GM12878 (cell line): ENCODE results near the gene CERK. TPM values are rescaled to one million over a fixed set of nuclear protein-coding genes. Genes with fewer than 3 reads are reported as not detected.

Experiments used
- ATAC-seq: fragments of 200-7000 bp; cut with Tn5 transposase; 3 replicates; pipeline ENCODE4 v1.9.1; 2020; ENCODE audit warnings: mild to moderate bottlenecking, moderate library complexity
- BruUV-seq: library from RNA; stranded (reverse); fragments of 400-500 nt; replicated peaks from 2 replicates; lab custom pipeline; 2021; lab: Mats Ljungman, UMichigan
- CTCF ChIA-PET: fragments of 300-600 bp; sonication (Branson Sonifier 250); formaldehyde crosslinking; extraction: SDS; loops from one replicate; lab custom pipeline; 2021; ENCODE audit warnings: inconsistent platforms; lab: Yijun Ruan, JAX
- POLR2A ChIA-PET: fragments of 350-600 bp; formaldehyde crosslinking; extraction: SDS; loops from one replicate; lab custom pipeline; 2021; ENCODE audit warnings: inconsistent platforms; lab: Charles Lee
- RAD21 ChIA-PET: fragments of 300-600 bp; sonication (Branson Sonifier 250); formaldehyde crosslinking; loops from one replicate; lab custom pipeline; 2023; ENCODE audit warnings: antibody characterized with exemption; ENCODE audit not compliant: unreplicated experiment; lab: Charles Lee
- SMC1A ChIA-PET: fragments of 300-600 bp; sonication (Branson Sonifier 250); formaldehyde crosslinking; loops from one replicate; lab custom pipeline; 2023; ENCODE audit not compliant: unreplicated experiment, uncharacterized antibody; lab: Charles Lee
- DNase-seq: peaks from one replicate; pipeline ENCODE4 v3.0.0-alpha.2; 2011; ENCODE audit warnings: low read depth, low spot score
- FAIRE-seq: peaks from 3 replicates; lab custom pipeline; 2011; peaks lifted over from hg19 to GRCh38; lab: Jason Lieb, UNC
- H2AFZ ChIP-seq: 2 replicates; pipeline ENCODE4 v1.6.0; 2011; ENCODE audit warnings: low read depth, low read length, control low read depth; ENCODE audit not compliant: control insufficient read depth
- H3K27ac ChIP-seq: 2 replicates; pipeline ENCODE4 v1.5.1; 2011; ENCODE audit warnings: control low read depth; ENCODE audit not compliant: control insufficient read depth, insufficient read depth
- H3K27me3 ChIP-seq, 2 experiments: replicated peaks in 1 of 2; 2 replicates each; pipeline versions ENCODE4 v1.6.0 to v1.6.1; 2011; ENCODE audit warnings: low read length in 1 of 2; ENCODE audit not compliant: control insufficient read depth in 2 of 2, insufficient read depth in 2 of 2
- H3K36me3 ChIP-seq, 2 experiments: 2 replicates each; pipeline ENCODE4 v1.5.1; 2011; ENCODE audit warnings: low read length in 1 of 2; ENCODE audit not compliant: control insufficient read depth in 2 of 2, insufficient read depth in 2 of 2
- H3K4me1 ChIP-seq: 2 replicates; pipeline ENCODE4 v1.6.1; 2011; ENCODE audit warnings: mild to moderate bottlenecking, low read length, moderate library complexity, mixed read lengths; ENCODE audit not compliant: control insufficient read depth, insufficient read depth
- H3K4me2 ChIP-seq: 2 replicates; pipeline ENCODE4 v1.6.0; 2011; ENCODE audit warnings: control low read depth; ENCODE audit not compliant: control insufficient read depth, insufficient read depth
- H3K4me3 ChIP-seq: fragments of 200-600 bp; sonication (generic); 2 replicates; pipeline ENCODE4 v1.5.1; 2016
- H3K79me2 ChIP-seq: 2 replicates; pipeline ENCODE4 v1.6.0; 2011; ENCODE audit warnings: low read length; ENCODE audit not compliant: control insufficient read depth, insufficient read depth
- H3K9ac ChIP-seq: 2 replicates; pipeline ENCODE4 v1.8.0; 2011; ENCODE audit warnings: low read length, control low read depth, mixed read lengths; ENCODE audit not compliant: control insufficient read depth, insufficient read depth
- H3K9me3 ChIP-seq: replicated peaks from 3 replicates; pipeline ENCODE4 v1.5.1; 2011; ENCODE audit warnings: mild to moderate bottlenecking, low read length; ENCODE audit not compliant: control insufficient read depth, insufficient read depth
- H4K20me1 ChIP-seq: 2 replicates; pipeline ENCODE4 v1.6.0; 2011; ENCODE audit not compliant: control insufficient read depth, insufficient read depth
- ATF2 ChIP-seq: IDR thresholded peaks from 2 replicates; pipeline ENCODE4 v1.6.1; 2012; ENCODE audit warnings: low read length, inconsistent platforms
- BRCA1 ChIP-seq: IDR thresholded peaks from 2 replicates; pipeline ENCODE4 v1.6.1; 2011; ENCODE audit warnings: low read depth, low read length, improper control_type of control experiment
- CBX3 ChIP-seq: fragments of 200-600 bp; sonication (generic); IDR thresholded peaks from 2 replicates; pipeline ENCODE4 v1.6.1; 2016; ENCODE audit warnings: low read depth, borderline replicate concordance
- CHD1 ChIP-seq: IDR thresholded peaks from 2 replicates; pipeline ENCODE4 v1.6.1; 2012; ENCODE audit warnings: low read depth, low read length, improper control_type of control experiment
- EGR1 ChIP-seq, 2 experiments: IDR thresholded peaks; 1 replicate in 1 of 2; 2 replicates in 1 of 2; pipeline ENCODE4 v1.6.1; 2011 to 2012; ENCODE audit warnings: low read depth in 2 of 2, low read length in 2 of 2, borderline replicate concordance in 1 of 2, mild to moderate bottlenecking in 1 of 2, moderate library complexity in 1 of 2
- GABPA ChIP-seq: IDR thresholded peaks from 2 replicates; pipeline ENCODE4 v1.6.1; 2014; ENCODE audit warnings: antibody characterized with exemption, low read depth, mild to moderate bottlenecking, inconsistent platforms
- IRF5 ChIP-seq: fragments of 450-650 bp; IDR thresholded peaks from 2 replicates; pipeline ENCODE4 v1.6.1; 2017; ENCODE audit warnings: borderline replicate concordance
- MLLT1 ChIP-seq: fragments of 450-650 bp; IDR thresholded peaks from 2 replicates; pipeline ENCODE4 v1.6.1; 2016; ENCODE audit warnings: mild to moderate bottlenecking
- NFXL1 ChIP-seq: fragments of 450-650 bp; IDR thresholded peaks from 2 replicates; pipeline ENCODE4 v1.6.1; 2017; ENCODE audit warnings: antibody characterized with exemption, mild to moderate bottlenecking, borderline replicate concordance
- NR2C2 ChIP-seq: IDR thresholded peaks from 2 replicates; pipeline ENCODE4 v1.6.1; 2011; ENCODE audit warnings: borderline replicate concordance, low read depth; ENCODE audit not compliant: control insufficient read depth, insufficient read length
- PKNOX1 ChIP-seq: fragments of 450-650 bp; IDR thresholded peaks from 2 replicates; pipeline ENCODE4 v1.6.1; 2016; ENCODE audit warnings: mild to moderate bottlenecking
- RBBP5 ChIP-seq: fragments of 200-600 bp; sonication (generic); conservative IDR thresholded peaks from 2 replicates; pipeline ENCODE4 v1.6.1; 2016
- SMAD1 ChIP-seq: fragments of 450-650 bp; IDR thresholded peaks from 2 replicates; pipeline ENCODE4 v1.6.1; 2018; ENCODE audit warnings: mild to moderate bottlenecking, low read depth; ENCODE audit not compliant: partially characterized antibody
- SMARCA5 ChIP-seq: fragments of 450-650 bp; IDR thresholded peaks from 2 replicates; pipeline ENCODE4 v1.6.1; 2017; ENCODE audit warnings: mild to moderate bottlenecking
- TBL1XR1 ChIP-seq: IDR thresholded peaks from 2 replicates; pipeline ENCODE4 v1.6.1; 2012; ENCODE audit warnings: low read depth, low read length, improper control_type of control experiment
- ZZZ3 ChIP-seq: IDR thresholded peaks from 2 replicates; pipeline ENCODE4 v1.6.1; 2011; ENCODE audit warnings: low read depth; ENCODE audit not compliant: control insufficient read depth, insufficient read length
- WGBS: methylation state at CpG from one replicate; pipeline ENCODE4 v1.1.6; 2016; ENCODE audit warnings: low lambda C conversion rate; ENCODE audit not compliant: insufficient replicate concordance, insufficient coverage; ENCODE audit errors: missing lambda C conversion rate; 5-methylcytosine and 5-hydroxymethylcytosine counted together
- in situ Hi-C: fragments of 300-500 bp; cut with MboI; formaldehyde crosslinking; loops from 9 replicates; pipeline ENCODE4 v1.14.3; 2018; ENCODE audit warnings: mixed read lengths
- intact Hi-C: fragments of 100-400 bp; cut with micrococcal nuclease; formaldehyde crosslinking; loops from one replicate; pipeline ENCODE4 v1.14.2; 2022; ENCODE audit not compliant: unreplicated experiment
- polyA plus RNA-seq, 11 experiments: library from polyadenylated mRNA; depleted of rRNA in 4 of 11; unstranded in 6 of 11; stranded (reverse) in 5 of 11; fragments of >200 nt; fragmentation: Nextera tagmentation in 4 of 11; fragmentation: Illumina TruSeq in 1 of 11; extraction: Ambion mirVana in 4 of 11; extraction: Trizol in 1 of 11; gene quantifications; 1 replicate in 1 of 11; 2 replicates in 10 of 11; pipeline versions ENCODE4 v1.2.1 to v1.2.3, GENCODE V29; 2011 to 2016; ENCODE audit warnings: inconsistent platforms in 2 of 11, missing spikeins in 2 of 11, low read depth in 1 of 11
- total RNA-seq, 4 experiments: library from RNA; depleted of rRNA in 3 of 4; stranded (reverse); fragments of >200 nt in 3 of 4; fragmentation: Illumina TruSeq in 1 of 4; extraction: Trizol in 1 of 4; gene quantifications; 2 replicates each; pipeline versions ENCODE4 v1.2.1 to v1.2.3, GENCODE V29; 2013 to 2021

CERK gene
- total and polyA plus RNA-seq, 10 of the 15 experiments (the other 5 are each of a cell fraction or from before 2014, with no cell fraction given) = 4.0 to 41.1 (median 30.2) TPM

GRCh38 chr22:46712288-46712687 is 25.8 kb downstream of the CERK start:
- Histone ChIP-seq H3K4me1 (no peaks in the 10 kb centered on the region), H3K27ac (no peak overlapping the region), H3K79me2 (no peaks in the 10 kb centered on the region), H3K4me3 (no peak overlapping the region), H4K20me1 (no peaks in the 10 kb centered on the region), H2AFZ (no peak overlapping the region), H3K4me2 (no peak overlapping the region), H3K36me3 (peaks cover 20 to 25% of the 10 kb centered on the region in 2 experiments), H3K27me3 (no peaks in the 10 kb centered on the region), H3K9me3 (no peaks in the 10 kb centered on the region), H3K9ac (no peak overlapping the region)
- ATAC-seq = no peak
- POLR2A ChIA-PET = no interaction called here
- FAIRE-seq = no peak
- CTCF ChIA-PET = no interaction called here
- SMC1A ChIA-PET = no interaction called here
- RAD21 ChIA-PET = no interaction called here
- no TSS peak for BruUV-seq
- intact Hi-C loops (no loop called here), in situ Hi-C loops (no loop called here)
- WGBS = 95% methylated on average over 8 of the region's 8 CpGs
- DNase-seq = no peak
- no peak for TF ChIP-seq IRF5
- no peak for TF ChIP-seq SMAD1
- no peak for TF ChIP-seq TBL1XR1
- TF ChIP-seq NFXL1 = no peak
- TF ChIP-seq CHD1 = no peak
- no peak for TF ChIP-seq SMARCA5
- no peak for TF ChIP-seq MLLT1
- no peak for TF ChIP-seq EGR1 (IDR thresholded peaks at IDR 0.05; ENCODE audit: borderline replicate concordance in 1 of 2, low read depth in 2 of 2, low read length in 2 of 2)
- TF ChIP-seq GABPA = no peak
- TF ChIP-seq ATF2 = no peak
- no peak for TF ChIP-seq CBX3
- TF ChIP-seq NR2C2 = no peak
- no peak for TF ChIP-seq BRCA1
- no peak for TF ChIP-seq RBBP5
- no peak for TF ChIP-seq ZZZ3
- no peak for TF ChIP-seq PKNOX1
